ENCODE data around the gene VAV2. TPM values are rescaled to one million over a fixed set of nuclear protein-coding genes. Genes with fewer than 3 reads are reported as not detected.

The VAV2 gene
- total RNA-seq, 1 donor from 2014 or later: 61.9 TPM

- peak overlapping the region; percentile 9 for H3K27ac Mint-ChIP-seq
- no peak overlapping the region for H3K4me3 Mint-ChIP-seq
- H3K36me3 Mint-ChIP-seq: peaks cover 4% of the 10 kb centered on the region
- no peaks in the 10 kb centered on the region for H3K27me3 Mint-ChIP-seq (ENCODE audit: low read depth)
- DNase-seq (ENCODE audit: low spot score in 2 of 2, unreplicated experiment in 2 of 2): no peak
- H3K9me3 Mint-ChIP-seq: no peaks in the 10 kb centered on the region
- no peak for TF ChIP-seq CTCF (IDR thresholded peaks at IDR 0.05; ENCODE audit: unreplicated experiment)
- peaks cover 25% of the 10 kb centered on the region for H3K4me1 Mint-ChIP-seq
Measured at GRCh38 chr9:133824106-133824801, 167.9 kb downstream of the VAV2 start.

- no peak for DNase-seq (ENCODE audit: low spot score in 2 of 2, unreplicated experiment in 2 of 2)
- peak overlapping the region; percentile 5 for H3K27ac Mint-ChIP-seq
- peaks cover 25% of the 10 kb centered on the region for H3K4me1 Mint-ChIP-seq
- no peaks in the 10 kb centered on the region for H3K9me3 Mint-ChIP-seq
- no peak overlapping the region for H3K4me3 Mint-ChIP-seq
- TF ChIP-seq CTCF (IDR thresholded peaks at IDR 0.05; ENCODE audit: unreplicated experiment): no peak
- H3K27me3 Mint-ChIP-seq (ENCODE audit: low read depth): no peaks in the 10 kb centered on the region
- H3K36me3 Mint-ChIP-seq: peaks cover 5% of the 10 kb centered on the region
Measured at GRCh38 chr9:133823189-133824105, 168.7 kb downstream of the VAV2 start.

DNA sequence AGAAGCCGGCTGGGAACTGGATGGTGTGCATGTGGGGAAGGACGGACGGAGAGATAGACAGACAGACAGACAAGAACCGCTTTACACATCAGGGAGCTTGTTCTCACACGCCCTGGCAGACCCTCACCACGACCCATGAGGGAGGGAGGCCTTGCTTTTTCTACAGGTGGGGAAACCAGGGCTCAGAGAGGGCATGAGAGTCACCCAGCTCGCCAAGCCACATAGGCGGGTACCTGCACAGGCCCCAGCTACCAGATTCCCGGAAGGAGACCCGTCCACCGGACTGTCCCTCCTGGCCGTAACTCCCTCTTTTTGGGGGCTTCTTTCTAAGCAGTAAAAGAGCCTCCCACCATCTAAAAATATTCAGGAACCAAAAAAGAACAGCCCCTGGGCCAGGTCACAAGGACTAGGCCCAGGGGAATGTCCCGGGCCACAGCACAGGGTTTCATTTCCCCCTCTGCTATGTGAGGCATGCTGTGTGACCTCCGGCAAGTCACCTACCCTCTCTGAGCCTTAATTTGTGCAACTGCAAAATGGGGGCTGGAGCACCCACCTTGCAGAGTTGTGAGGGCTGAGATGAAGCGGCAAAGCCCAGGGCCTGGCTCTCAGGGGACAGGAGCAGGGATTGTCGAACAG is 169.6 kb downstream of the VAV2 start:
- Mint-ChIP-seq H3K36me3 (peaks cover 11% of the 10 kb centered on the region), H3K27ac (peak overlapping the region; percentile 60), H3K4me3 (no peak overlapping the region), H3K27me3 (ENCODE audit: low read depth) (no peaks in the 10 kb centered on the region), H3K9me3 (no peaks in the 10 kb centered on the region), H3K4me1 (peaks cover 25% of the 10 kb centered on the region)
- DNase-seq (ENCODE audit: low spot score in 2 of 2, unreplicated experiment in 2 of 2): no peak
- TF ChIP-seq CTCF (IDR thresholded peaks at IDR 0.05; ENCODE audit: unreplicated experiment): no peak

GRCh38 chr9:133821601-133822429 is 170.3 kb downstream of the VAV2 start:
- peak overlapping the region; percentile 60 for H3K27ac Mint-ChIP-seq
- no peak for DNase-seq (ENCODE audit: low spot score in 2 of 2, unreplicated experiment in 2 of 2)
- TF ChIP-seq CTCF (IDR thresholded peaks at IDR 0.05; ENCODE audit: unreplicated experiment): no peak
- no peaks in the 10 kb centered on the region for H3K9me3 Mint-ChIP-seq
- no peaks in the 10 kb centered on the region for H3K27me3 Mint-ChIP-seq (ENCODE audit: low read depth)
- peaks cover 12% of the 10 kb centered on the region for H3K36me3 Mint-ChIP-seq
- no peak overlapping the region for H3K4me3 Mint-ChIP-seq
- H3K4me1 Mint-ChIP-seq: peaks cover 25% of the 10 kb centered on the region

GRCh38 chr9:133819923-133820322 is 172.2 kb downstream of the VAV2 start:
- H3K27me3 Mint-ChIP-seq (ENCODE audit: low read depth): no peaks in the 10 kb centered on the region
- no peak overlapping the region for H3K4me3 Mint-ChIP-seq
- no peak for DNase-seq (ENCODE audit: low spot score in 2 of 2, unreplicated experiment in 2 of 2)
- H3K27ac Mint-ChIP-seq: no peak overlapping the region
- TF ChIP-seq CTCF (IDR thresholded peaks at IDR 0.05; ENCODE audit: unreplicated experiment): no peak
- H3K36me3 Mint-ChIP-seq: peaks cover 17% of the 10 kb centered on the region
- H3K9me3 Mint-ChIP-seq: no peaks in the 10 kb centered on the region
- H3K4me1 Mint-ChIP-seq: peaks cover 17% of the 10 kb centered on the region

All from mesothelial cell of epicardium (in vitro differentiated cells).